IPS DF 4.7 (cell line): ENCODE results near the gene GGTA1.
"Not testable (repeated sequence)": the region's sequence is repeated elsewhere in the genome, so short reads cannot be mapped to it uniquely, and the experiment has no call there.

Experiments used
- DNase-seq: peaks from one replicate; pipeline ENCODE4 v3.0.0-alpha.2; 2013; ENCODE audit warnings: low spot score; ENCODE audit errors: extremely low read depth

Gene GGTA1

GRCh38 chr9:121458449-121458848, 41.2 kb downstream of the GGTA1 start:
- DNase-seq = not testable (repeated sequence)

- DNase-seq = no peak
These were observed 44.0 kb downstream of the GGTA1 start for GRCh38 chr9:121455527-121456239.

GRCh38 chr9:121454972-121455371, 44.7 kb downstream of the GGTA1 start:
- DNase-seq = no peak

GRCh38 chr9:121453232-121453892, 46.3 kb downstream of the GGTA1 start:
- no peak for DNase-seq

GRCh38 chr9:121452085-121452484, 47.6 kb downstream of the GGTA1 start:
- DNase-seq = no peak

- no peak for DNase-seq
These were observed 48.1 kb downstream of the GGTA1 start for GRCh38 chr9:121451586-121451985.

GRCh38 chr9:121450241-121450640, 49.4 kb downstream of the GGTA1 start:
- no peak for DNase-seq

- DNase-seq = no peak
These were observed 49.9 kb downstream of the GGTA1 start for GRCh38 chr9:121449786-121450185.

- no peak for DNase-seq
These were observed 52.3 kb downstream of the GGTA1 start for GRCh38 chr9:121447321-121447834.

- no peak for DNase-seq
These were observed 53.7 kb downstream of the GGTA1 start for GRCh38 chr9:121445986-121446385.

- no peak for DNase-seq
These were observed 55.7 kb downstream of the GGTA1 start for GRCh38 chr9:121443981-121444380.

- DNase-seq = no peak
These were observed 58.5 kb downstream of the GGTA1 start for GRCh38 chr9:121441165-121441564.

GRCh38 chr9:121439711-121440664, 59.7 kb downstream of the GGTA1 start:
- no peak for DNase-seq

- no peak for DNase-seq
These were observed 60.6 kb downstream of the GGTA1 start for GRCh38 chr9:121439016-121439415.

- no peak for DNase-seq
These were observed 61.8 kb downstream of the GGTA1 start for GRCh38 chr9:121437891-121438290.

- DNase-seq = not testable (repeated sequence)
These were observed 62.6 kb downstream of the GGTA1 start for GRCh38 chr9:121437046-121437445.

- no peak for DNase-seq
These were observed 64.7 kb downstream of the GGTA1 start for GRCh38 chr9:121434969-121435368.

GRCh38 chr9:121427899-121428298, 71.7 kb downstream of the GGTA1 start:
- DNase-seq = no peak

GRCh38 chr9:121424024-121424432, 75.6 kb downstream of the GGTA1 start:
- DNase-seq = no peak

GRCh38 chr9:121411993-121412392, 87.7 kb downstream of the GGTA1 start:
- no peak for DNase-seq

- DNase-seq = no peak
These were observed 93.7 kb downstream of the GGTA1 start for GRCh38 chr9:121405899-121406298.
